ENCODE data around the gene IFNK. TPM values are rescaled to one million over a fixed set of nuclear protein-coding genes. Genes with fewer than 3 reads are reported as not detected.

The IFNK gene, protein sequence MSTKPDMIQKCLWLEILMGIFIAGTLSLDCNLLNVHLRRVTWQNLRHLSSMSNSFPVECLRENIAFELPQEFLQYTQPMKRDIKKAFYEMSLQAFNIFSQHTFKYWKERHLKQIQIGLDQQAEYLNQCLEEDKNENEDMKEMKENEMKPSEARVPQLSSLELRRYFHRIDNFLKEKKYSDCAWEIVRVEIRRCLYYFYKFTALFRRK
- total RNA-seq, result not detected in 2 replicates

DNA sequence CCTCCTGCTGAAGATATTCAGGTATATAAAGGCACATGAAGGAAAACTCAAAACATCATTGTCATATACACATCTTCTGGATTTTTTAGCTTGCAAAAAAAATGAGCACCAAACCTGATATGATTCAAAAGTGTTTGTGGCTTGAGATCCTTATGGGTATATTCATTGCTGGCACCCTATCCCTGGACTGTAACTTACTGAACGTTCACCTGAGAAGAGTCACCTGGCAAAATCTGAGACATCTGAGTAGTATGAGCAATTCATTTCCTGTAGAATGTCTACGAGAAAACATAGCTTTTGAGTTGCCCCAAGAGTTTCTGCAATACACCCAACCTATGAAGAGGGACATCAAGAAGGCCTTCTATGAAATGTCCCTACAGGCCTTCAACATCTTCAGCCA, at the start of gene IFNK:
IFNK (plus strand) TSS at position 55 of the 400 bp plus-strand sequence; CDS start at position 102, 47 bp downstream.

DNA sequence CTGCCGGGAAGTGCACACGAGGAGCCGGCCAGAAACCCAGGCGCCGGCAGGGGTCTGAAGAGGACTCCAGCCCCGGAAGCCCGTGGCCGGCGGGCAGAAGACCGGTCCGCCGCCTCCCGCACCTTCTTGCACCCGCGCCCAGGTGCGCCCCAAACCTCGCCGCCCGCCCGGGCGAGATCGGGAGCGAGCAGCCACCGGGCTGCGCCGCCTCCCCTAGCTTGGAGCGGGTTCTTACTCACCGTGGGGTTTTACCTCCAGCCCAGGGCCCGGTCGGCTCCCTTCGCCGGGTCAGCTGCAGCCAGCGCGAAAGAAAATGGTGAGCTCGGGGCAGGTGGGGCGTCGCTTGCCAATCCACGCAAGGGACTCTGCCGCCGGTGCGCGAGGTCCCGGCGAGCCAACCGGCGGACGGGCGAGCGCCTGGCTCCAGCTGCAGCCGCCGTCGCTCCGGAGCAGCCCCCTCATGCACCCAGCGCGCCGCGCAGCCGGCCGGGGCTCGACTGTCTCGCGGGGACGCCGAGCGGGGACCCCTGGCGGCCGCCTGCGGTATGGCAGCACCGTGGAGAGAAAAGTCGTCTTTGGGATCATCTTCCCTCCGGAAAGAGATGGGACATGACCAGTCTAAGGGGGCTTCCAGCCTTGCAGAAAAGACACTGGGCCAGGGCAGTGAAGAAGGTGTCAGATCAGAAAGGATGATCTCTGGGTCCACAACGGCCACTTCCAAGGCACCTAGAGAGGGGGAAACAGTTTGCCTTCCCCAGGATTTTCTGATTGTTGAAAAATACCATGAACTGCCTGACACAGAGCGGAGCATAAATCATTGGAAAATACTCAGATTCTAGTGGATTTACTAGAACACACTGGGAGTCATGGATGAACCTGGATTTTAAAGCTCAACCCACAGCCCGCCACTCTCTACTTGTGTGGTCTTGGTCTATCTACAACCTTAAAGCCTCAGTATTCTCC, 5.5 kb downstream of the IFNK start, which contains the start of gene MOB3B:
MOB3B (minus strand) TSS at position 499 of the 963 bp plus-strand sequence. CDS start 74,264 bp downstream, outside the sequence.

DNA sequence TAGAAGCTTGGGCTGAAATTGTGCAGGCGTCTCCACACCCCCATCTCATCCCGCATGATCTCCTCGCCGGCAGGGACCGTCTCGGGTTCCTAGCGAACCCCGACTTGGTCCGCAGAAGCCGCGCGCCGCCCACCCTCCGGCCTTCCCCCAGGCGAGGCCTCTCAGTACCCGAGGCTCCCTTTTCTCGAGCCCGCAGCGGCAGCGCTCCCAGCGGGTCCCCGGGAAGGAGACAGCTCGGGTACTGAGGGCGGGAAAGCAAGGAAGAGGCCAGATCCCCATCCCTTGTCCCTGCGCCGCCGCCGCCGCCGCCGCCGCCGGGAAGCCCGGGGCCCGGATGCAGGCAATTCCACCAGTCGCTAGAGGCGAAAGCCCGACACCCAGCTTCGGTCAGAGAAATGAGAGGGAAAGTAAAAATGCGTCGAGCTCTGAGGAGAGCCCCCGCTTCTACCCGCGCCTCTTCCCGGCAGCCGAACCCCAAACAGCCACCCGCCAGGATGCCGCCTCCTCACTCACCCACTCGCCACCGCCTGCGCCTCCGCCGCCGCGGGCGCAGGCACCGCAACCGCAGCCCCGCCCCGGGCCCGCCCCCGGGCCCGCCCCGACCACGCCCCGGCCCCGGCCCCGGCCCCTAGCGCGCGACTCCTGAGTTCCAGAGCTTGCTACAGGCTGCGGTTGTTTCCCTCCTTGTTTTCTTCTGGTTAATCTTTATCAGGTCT, 49.0 kb downstream of the IFNK start, which contains the start of gene C9orf72:
C9orf72 (minus strand) TSS at position 564 of the 716 bp plus-strand sequence. CDS start 6,361 bp downstream, outside the sequence.

Other genes with a start within 250 kb of the IFNK start
- gene EQTN, start 227.1 kb upstream of the IFNK start, total RNA-seq, result not detected in 2 replicates
- 0.13 and 0.22 TPM in 2 replicates for gene MOB3B, start 5.5 kb downstream of the IFNK start, total RNA-seq
- gene C9orf72, start 49.2 kb downstream of the IFNK start, total RNA-seq, result 8.1 and 11.5 TPM in 2 replicates

Measured in articular chondrocyte of knee joint (primary cell).